CD14-positive monocyte (primary cell): ENCODE measurements around the gene FGF7. TPM values are rescaled to one million over a fixed set of nuclear protein-coding genes. Genes with fewer than 3 reads are reported as not detected.
A peak's percentile ranks its signal among the peaks of the same experiment; 100 is the strongest.

Source experiments
- DNase-seq, 3 donors: peaks; one replicate each; pipeline ENCODE4 v3.0.0-alpha.2; 2011 to 2022
- H2AFZ ChIP-seq: 2 replicates; pipeline ENCODE4 v1.6.0; 2012; ENCODE audit warnings: mild to moderate bottlenecking, low read depth, low read length, inconsistent platforms; ENCODE audit not compliant: insufficient read depth, poor library complexity, severe bottlenecking
- H3K27ac ChIP-seq, 2 donors: 1 replicate in 1 of 2; 2 replicates in 1 of 2; pipeline ENCODE4 v1.5.1; 2012 to 2013; ENCODE audit warnings: low read length in 2 of 2, control low read depth in 1 of 2, inconsistent platforms in 1 of 2, low read depth in 1 of 2, mild to moderate bottlenecking in 1 of 2
- H3K27me3 ChIP-seq, 2 donors: one replicate each; pipeline versions ENCODE4 v1.6.0 to v1.6.1; 2011 to 2013; ENCODE audit warnings: low read length in 2 of 2; ENCODE audit not compliant: control insufficient read depth in 2 of 2, insufficient read depth in 2 of 2
- H3K36me3 ChIP-seq, 2 donors: replicated peaks in 1 of 2; 1 replicate in 1 of 2; 2 replicates in 1 of 2; pipeline versions ENCODE4 v1.5.1 to v1.6.1; 2012 to 2013; ENCODE audit warnings: low read length in 2 of 2, control low read depth in 1 of 2, inconsistent platforms in 1 of 2, mild to moderate bottlenecking in 1 of 2; ENCODE audit not compliant: insufficient read depth in 2 of 2, control insufficient read depth in 1 of 2
- H3K4me1 ChIP-seq, 2 donors: 1 replicate in 1 of 2; 2 replicates in 1 of 2; pipeline versions ENCODE4 v1.5.1 to v1.6.1; 2012 to 2013; ENCODE audit warnings: low read length in 2 of 2, control low read depth in 1 of 2, inconsistent platforms in 1 of 2, mild to moderate bottlenecking in 1 of 2, moderate library complexity in 1 of 2; ENCODE audit not compliant: insufficient read depth in 2 of 2, control insufficient read depth in 1 of 2
- H3K4me2 ChIP-seq: replicated peaks from 2 replicates; pipeline ENCODE3; 2012; ENCODE audit warnings: low read length, moderate library complexity, mild to moderate bottlenecking; ENCODE audit not compliant: poor library complexity, severe bottlenecking; ENCODE audit errors: extremely low read depth
- H3K4me3 ChIP-seq, 3 experiments: fragments of 200-600 bp in 1 of 3; sonication (generic) in 1 of 3; replicated peaks in 1 of 3; 1 replicate in 2 of 3; 2 replicates in 1 of 3; pipeline ENCODE4 v1.5.1; 2011 to 2013; ENCODE audit warnings: low read length in 3 of 3, mild to moderate bottlenecking in 3 of 3, control low read depth in 2 of 3, low read depth in 2 of 3, inconsistent platforms in 1 of 3, moderate library complexity in 1 of 3
- H3K79me2 ChIP-seq: 2 replicates; pipeline ENCODE4 v1.6.0; 2012; ENCODE audit warnings: mild to moderate bottlenecking, control low read depth, inconsistent platforms, low read length, moderate library complexity; ENCODE audit not compliant: insufficient read depth
- H3K9ac ChIP-seq: 2 replicates; pipeline ENCODE4 v1.6.0; 2017; ENCODE audit warnings: low read length, mild to moderate bottlenecking; ENCODE audit not compliant: insufficient read depth, poor library complexity, severe bottlenecking
- H3K9me3 ChIP-seq, 2 donors: replicated peaks in 1 of 2; 1 replicate in 1 of 2; 2 replicates in 1 of 2; pipeline versions ENCODE4 v1.5.1 to v1.6.1; 2012 to 2013; ENCODE audit warnings: low read length in 2 of 2, control low read depth in 1 of 2; ENCODE audit not compliant: control insufficient read depth in 1 of 2, insufficient read depth in 1 of 2
- H4K20me1 ChIP-seq: 2 replicates; pipeline ENCODE4 v1.6.0; 2012; ENCODE audit warnings: mild to moderate bottlenecking, low read length, control low read depth, moderate library complexity; ENCODE audit not compliant: insufficient read depth
- H3K27ac Mint-ChIP-seq, 7 donors: one replicate each; pipeline ENCODE4 v1.8.0; 2020; ENCODE audit warnings: mild to moderate bottlenecking in 7 of 7, mixed read lengths in 7 of 7, moderate library complexity in 6 of 7, inconsistent platforms in 2 of 7
- H3K27me3 Mint-ChIP-seq, 3 donors: one replicate each; pipeline ENCODE4 v1.8.0; 2021 to 2022; ENCODE audit warnings: low read depth in 3 of 3, mild to moderate bottlenecking in 3 of 3, mixed read lengths in 3 of 3, moderate library complexity in 3 of 3, inconsistent platforms in 1 of 3
- H3K36me3 Mint-ChIP-seq, 2 donors: one replicate each; pipeline ENCODE4 v1.8.0; 2020; ENCODE audit warnings: mixed read lengths in 2 of 2, inconsistent platforms in 1 of 2, mild to moderate bottlenecking in 1 of 2
- H3K4me1 Mint-ChIP-seq: one replicate; pipeline ENCODE4 v1.8.0; 2020; ENCODE audit warnings: mild to moderate bottlenecking, mixed read lengths
- H3K4me3 Mint-ChIP-seq, 2 donors: one replicate each; pipeline ENCODE4 v1.8.0; 2020; ENCODE audit warnings: mild to moderate bottlenecking in 2 of 2, mixed read lengths in 2 of 2, moderate library complexity in 1 of 2
- H3K9me3 Mint-ChIP-seq, 7 donors: one replicate each; pipeline ENCODE4 v1.8.0; 2020 to 2022; ENCODE audit warnings: mixed read lengths in 7 of 7, mild to moderate bottlenecking in 6 of 7, moderate library complexity in 6 of 7, inconsistent platforms in 2 of 7
- WGBS: methylation state at CpG from one replicate; pipeline ENCODE4 v1.1.5; 2013; ENCODE audit warnings: missing lambda C conversion rate; ENCODE audit not compliant: insufficient coverage; 5-methylcytosine and 5-hydroxymethylcytosine counted together
- intact Hi-C, 2 donors: fragments of 100-400 bp; cut with micrococcal nuclease; formaldehyde crosslinking; loops; one replicate each; pipeline versions ENCODE4 v1.15.0 to v1.15.1; 2023
- polyA plus RNA-seq, 3 donors: library from polyadenylated mRNA; depleted of rRNA in 1 of 3; unstranded in 2 of 3; stranded (reverse) in 1 of 3; fragments of 300-500 nt in 2 of 3; fragments of >200 nt in 1 of 3; fragmentation: Illumina TruSeq in 2 of 3; gene quantifications; 1 replicate in 2 of 3; 2 replicates in 1 of 3; pipeline ENCODE4 v1.2.3, GENCODE V29; 2012 to 2021
- TF ChIP-seq, protein P1 (sequence below): fragments of 200-600 bp; IDR thresholded peaks from one replicate; pipeline ENCODE4 v1.8.0; 2022; ENCODE audit warnings: antibody characterized with exemption, mild to moderate bottlenecking

The FGF7 gene
- polyA plus RNA-seq, 3 donors, result not detected

DNA sequence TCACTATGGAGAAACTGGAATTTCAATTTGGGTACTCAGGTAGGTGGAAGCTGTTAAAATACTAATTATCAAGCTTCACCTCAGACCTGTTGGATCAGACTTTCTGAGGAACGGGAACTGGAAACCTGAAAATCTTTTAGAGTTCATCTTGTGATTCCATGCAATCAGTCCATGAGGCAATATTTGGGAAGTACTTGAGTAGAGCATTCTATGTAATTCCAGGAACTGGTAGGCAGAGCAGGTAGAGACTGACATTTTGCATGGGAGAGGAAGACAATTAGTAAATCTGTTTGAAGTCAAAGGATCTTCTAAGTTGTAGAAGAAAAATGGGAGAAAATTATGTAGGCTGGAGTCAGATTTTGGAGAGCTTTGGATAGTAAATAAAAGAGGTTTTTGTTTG is 43.1 kb downstream of the FGF7 start:
- peaks cover 0 to 2% (median 0%) of the 10 kb centered on the region in 3 donors for H3K27me3 Mint-ChIP-seq
- DNase-seq, result no peak
- H3K36me3 Mint-ChIP-seq, result no peaks in the 10 kb centered on the region
- H3K4me1 ChIP-seq, result peaks cover 21 to 29% of the 10 kb centered on the region in 2 donors
- WGBS, result no CpG with 5 or more reads among the region's 1 CpG
- peaks cover 38% of the 10 kb centered on the region for H3K4me1 Mint-ChIP-seq
- H3K27me3 ChIP-seq, result no peaks in the 10 kb centered on the region
- no peaks in the 10 kb centered on the region for H3K9me3 Mint-ChIP-seq
- no peaks in the 10 kb centered on the region for H4K20me1 ChIP-seq
- no peak overlapping the region for H3K4me2 ChIP-seq
- no peak overlapping the region for H3K4me3 ChIP-seq
- intact Hi-C loops, result no loop called here
- H3K79me2 ChIP-seq, result no peaks in the 10 kb centered on the region
- no peak overlapping the region for H3K27ac Mint-ChIP-seq
- TF ChIP-seq, protein P1, sequence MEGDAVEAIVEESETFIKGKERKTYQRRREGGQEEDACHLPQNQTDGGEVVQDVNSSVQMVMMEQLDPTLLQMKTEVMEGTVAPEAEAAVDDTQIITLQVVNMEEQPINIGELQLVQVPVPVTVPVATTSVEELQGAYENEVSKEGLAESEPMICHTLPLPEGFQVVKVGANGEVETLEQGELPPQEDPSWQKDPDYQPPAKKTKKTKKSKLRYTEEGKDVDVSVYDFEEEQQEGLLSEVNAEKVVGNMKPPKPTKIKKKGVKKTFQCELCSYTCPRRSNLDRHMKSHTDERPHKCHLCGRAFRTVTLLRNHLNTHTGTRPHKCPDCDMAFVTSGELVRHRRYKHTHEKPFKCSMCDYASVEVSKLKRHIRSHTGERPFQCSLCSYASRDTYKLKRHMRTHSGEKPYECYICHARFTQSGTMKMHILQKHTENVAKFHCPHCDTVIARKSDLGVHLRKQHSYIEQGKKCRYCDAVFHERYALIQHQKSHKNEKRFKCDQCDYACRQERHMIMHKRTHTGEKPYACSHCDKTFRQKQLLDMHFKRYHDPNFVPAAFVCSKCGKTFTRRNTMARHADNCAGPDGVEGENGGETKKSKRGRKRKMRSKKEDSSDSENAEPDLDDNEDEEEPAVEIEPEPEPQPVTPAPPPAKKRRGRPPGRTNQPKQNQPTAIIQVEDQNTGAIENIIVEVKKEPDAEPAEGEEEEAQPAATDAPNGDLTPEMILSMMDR, result no peak
- no peak overlapping the region for H3K9ac ChIP-seq
- peak overlapping the region; percentile 47 for H2AFZ ChIP-seq
- no peaks in the 10 kb centered on the region for H3K9me3 ChIP-seq
- no peak overlapping the region for H3K4me3 Mint-ChIP-seq
- no peak overlapping the region for H3K27ac ChIP-seq
- no peaks in the 10 kb centered on the region for H3K36me3 ChIP-seq

- peaks cover 26% of the 10 kb centered on the region for H3K4me1 Mint-ChIP-seq
- Histone ChIP-seq H3K4me2 (no peak overlapping the region), H3K4me3 (no peak overlapping the region), H4K20me1 (no peaks in the 10 kb centered on the region), H2AFZ (peak overlapping the region; percentile 15), H3K27me3 (no peaks in the 10 kb centered on the region), H3K79me2 (no peaks in the 10 kb centered on the region), H3K36me3 (no peaks in the 10 kb centered on the region), H3K9ac (no peak overlapping the region), H3K27ac (no peak overlapping the region), H3K9me3 (no peaks in the 10 kb centered on the region), H3K4me1 (peaks cover 10 to 11% of the 10 kb centered on the region in 2 donors)
- H3K36me3 Mint-ChIP-seq, result no peaks in the 10 kb centered on the region
- no peak overlapping the region for H3K27ac Mint-ChIP-seq
- TF ChIP-seq, protein P1, result no peak
- no peaks in the 10 kb centered on the region for H3K9me3 Mint-ChIP-seq
- WGBS, result no CpG with 5 or more reads among the region's 3 CpGs
- no peak for DNase-seq
- H3K27me3 Mint-ChIP-seq, result peaks cover 0 to 2% (median 0%) of the 10 kb centered on the region in 3 donors
- intact Hi-C loops, result no loop called here
- H3K4me3 Mint-ChIP-seq, result no peak overlapping the region
These were observed 44.9 kb downstream of the FGF7 start for GRCh38 chr15:49467746-49468480.
